Glomerular endothelial cell (primary cell): Measurements from ENCODE around the gene NRG2. TPM values are rescaled to one million over a fixed set of nuclear protein-coding genes. Genes with fewer than 3 reads are reported as not detected.

Experiments
- DNase-seq: peaks from one replicate; pipeline ENCODE4 v3.0.0-alpha.2; 2011; ENCODE audit warnings: low read depth, low spot score; ENCODE audit errors: extremely low read depth
- total RNA-seq: library from RNA; depleted of rRNA; stranded (reverse); fragments of >200 nt; gene quantifications from 2 replicates; pipeline ENCODE4 v1.2.3, GENCODE V29; 2015

The NRG2 gene
- total RNA-seq, 1 donor from 2014 or later: 0.23 TPM

GRCh38 chr5:139885172-139885856 is 157.8 kb downstream of the NRG2 start:
- no peak for DNase-seq

- no peak for DNase-seq
These were observed 158.4 kb downstream of the NRG2 start for GRCh38 chr5:139884734-139885133.

- DNase-seq: no peak
These were observed 159.0 kb downstream of the NRG2 start for GRCh38 chr5:139884144-139884543.

GRCh38 chr5:139882961-139883539 is 160.0 kb downstream of the NRG2 start:
- DNase-seq: no peak

GRCh38 chr5:139882316-139882715 is 160.8 kb downstream of the NRG2 start:
- no peak for DNase-seq

- no peak for DNase-seq
These were observed 161.9 kb downstream of the NRG2 start for GRCh38 chr5:139881143-139881733.

GRCh38 chr5:139880416-139881142 is 162.5 kb downstream of the NRG2 start:
- no peak for DNase-seq

- DNase-seq: no peak
These were observed 165.0 kb downstream of the NRG2 start for GRCh38 chr5:139878093-139878492.

- DNase-seq: no peak
These were observed 165.9 kb downstream of the NRG2 start for GRCh38 chr5:139877129-139877597.

GRCh38 chr5:139875957-139876356 is 167.1 kb downstream of the NRG2 start:
- no peak for DNase-seq

GRCh38 chr5:139872851-139873794 is 170.0 kb downstream of the NRG2 start:
- no peak for DNase-seq

GRCh38 chr5:139872052-139872766 is 170.9 kb downstream of the NRG2 start:
- DNase-seq: no peak

GRCh38 chr5:139871614-139872013 is 171.5 kb downstream of the NRG2 start:
- no peak for DNase-seq

GRCh38 chr5:139870677-139871076 is 172.4 kb downstream of the NRG2 start:
- DNase-seq: no peak

GRCh38 chr5:139869042-139869790 is 173.9 kb downstream of the NRG2 start:
- DNase-seq: no peak

- no peak for DNase-seq
These were observed 175.5 kb downstream of the NRG2 start for GRCh38 chr5:139867581-139867980.

- no peak for DNase-seq
These were observed 176.0 kb downstream of the NRG2 start for GRCh38 chr5:139867109-139867508.

- no peak for DNase-seq
These were observed 178.2 kb downstream of the NRG2 start for GRCh38 chr5:139864716-139865483.
